GM12875 (cell line): ENCODE results near the gene GGPS1.

ENCODE experiments used
- H3K4me3 ChIP-seq: one replicate; pipeline ENCODE4 v1.5.1; 2011; ENCODE audit warnings: low read depth, low read length, control low read depth
- CTCF ChIP-seq: IDR thresholded peaks from 2 replicates; pipeline ENCODE4 v1.5.1; 2011; ENCODE audit warnings: low read depth, mild to moderate bottlenecking, control low read depth, inconsistent platforms, low read length, moderate library complexity, borderline replicate concordance; ENCODE audit not compliant: insufficient read depth

GGPS1 gene

GRCh38 chr1:235295902-235296350 is 32.4 kb upstream of the GGPS1 start:
- TF ChIP-seq CTCF = no peak
- no peak overlapping the region for H3K4me3 ChIP-seq

- TF ChIP-seq CTCF = no peak
- H3K4me3 ChIP-seq = no peak overlapping the region
Measured at GRCh38 chr1:235296729-235297128, 31.6 kb upstream of the GGPS1 start.

- no peak for TF ChIP-seq CTCF
- H3K4me3 ChIP-seq = no peak overlapping the region
Measured at GRCh38 chr1:235297579-235297978, 30.8 kb upstream of the GGPS1 start.

GRCh38 chr1:235298758-235299157 is 29.6 kb upstream of the GGPS1 start:
- no peak overlapping the region for H3K4me3 ChIP-seq
- TF ChIP-seq CTCF = no peak

- TF ChIP-seq CTCF = no peak
- no peak overlapping the region for H3K4me3 ChIP-seq
Measured at GRCh38 chr1:235299169-235299858, 29.1 kb upstream of the GGPS1 start.

GRCh38 chr1:235302143-235302542 is 26.2 kb upstream of the GGPS1 start:
- TF ChIP-seq CTCF = no peak
- H3K4me3 ChIP-seq = no peak overlapping the region
